SHP77 (cell line): ENCODE measurements around the gene OSCAR.

Experiments
- DNase-seq, 2 experiments: peaks; one replicate each; lab custom pipeline; 2025; lab: John Stamatoyannopoulos, UW

The OSCAR gene

GRCh38 chr19:54094426-54095000 lies 6.1 kb downstream of the OSCAR start:
- DNase-seq = no peak

GRCh38 chr19:54084410-54084809 lies 16.2 kb downstream of the OSCAR start:
- DNase-seq = no peak

- DNase-seq = no peak
Measured at GRCh38 chr19:54081032-54081431, 19.6 kb downstream of the OSCAR start, which contains the start of gene TARM1. TARM1 (minus strand) TSS chr19:54081365; CDS start chr19:54081340, 25 bp downstream.

DNA sequence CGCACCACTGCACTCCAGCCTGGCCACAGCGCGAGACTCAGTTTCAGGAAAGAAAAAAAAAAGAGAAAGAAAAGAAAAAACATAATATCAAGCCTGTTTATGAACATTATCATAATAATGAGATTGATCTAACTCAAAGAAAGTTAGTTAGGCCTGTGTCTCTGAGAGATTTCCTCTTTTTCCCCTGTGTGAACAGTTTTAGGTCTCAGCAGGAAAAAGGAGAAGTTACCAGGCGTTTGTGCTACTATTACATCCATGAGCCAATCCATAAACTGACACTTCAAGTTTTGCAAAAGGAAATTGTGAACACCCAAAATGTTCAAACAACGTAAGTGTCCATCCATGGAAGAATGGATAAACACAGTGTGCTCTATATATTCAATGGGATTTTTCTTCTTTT lies 23.3 kb downstream of the OSCAR start:
- no peak for DNase-seq

DNA sequence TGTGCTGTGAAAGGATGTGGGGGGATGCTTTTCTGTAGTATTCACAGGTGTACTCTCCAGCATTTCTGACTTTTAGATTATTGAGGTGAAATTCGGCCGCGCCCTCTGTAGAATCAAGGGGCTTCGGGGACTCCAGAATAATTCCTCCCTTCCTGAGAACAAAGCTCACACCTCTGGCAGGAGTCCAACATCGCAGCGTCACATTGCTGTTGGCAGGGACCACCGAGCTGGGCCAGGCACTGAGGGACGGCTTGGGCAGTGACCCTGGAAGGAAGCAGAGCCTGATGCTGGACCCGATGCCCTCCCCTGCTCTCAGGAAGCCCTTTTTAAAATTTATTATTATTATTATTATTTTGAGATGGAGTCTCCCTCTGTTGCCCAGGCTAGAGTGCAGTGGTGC lies 25.8 kb downstream of the OSCAR start:
- DNase-seq = no peak

DNA sequence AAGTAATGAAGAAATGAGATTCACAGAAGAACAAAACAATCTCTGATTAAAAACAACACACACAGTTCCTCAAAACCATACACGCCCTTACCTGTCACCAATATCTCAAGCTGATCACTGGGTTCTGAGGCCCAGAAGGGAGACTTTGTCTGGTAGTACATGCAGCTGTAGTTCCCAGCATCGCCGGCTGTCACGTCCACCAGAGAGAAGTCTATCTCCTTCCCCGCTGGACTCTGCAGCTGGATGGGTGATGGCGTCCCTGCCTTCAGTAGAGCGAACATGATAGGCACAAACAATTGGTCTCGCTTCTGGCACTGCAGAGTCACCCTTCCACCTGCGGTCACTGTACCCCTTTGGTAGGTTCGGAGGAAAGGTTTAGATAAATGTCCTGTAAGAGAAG lies 26.8 kb downstream of the OSCAR start:
- DNase-seq = no peak

- DNase-seq = no peak
Measured at GRCh38 chr19:54069470-54069869, 31.1 kb downstream of the OSCAR start.

- no peak for DNase-seq
Measured at GRCh38 chr19:54063350-54064116, 37.1 kb downstream of the OSCAR start, which contains the start of gene VSTM1. VSTM1 (minus strand) TSS chr19:54063897; CDS start chr19:54063777, 120 bp downstream.

GRCh38 chr19:54062643-54063042 lies 38.0 kb downstream of the OSCAR start:
- DNase-seq = no peak

DNA sequence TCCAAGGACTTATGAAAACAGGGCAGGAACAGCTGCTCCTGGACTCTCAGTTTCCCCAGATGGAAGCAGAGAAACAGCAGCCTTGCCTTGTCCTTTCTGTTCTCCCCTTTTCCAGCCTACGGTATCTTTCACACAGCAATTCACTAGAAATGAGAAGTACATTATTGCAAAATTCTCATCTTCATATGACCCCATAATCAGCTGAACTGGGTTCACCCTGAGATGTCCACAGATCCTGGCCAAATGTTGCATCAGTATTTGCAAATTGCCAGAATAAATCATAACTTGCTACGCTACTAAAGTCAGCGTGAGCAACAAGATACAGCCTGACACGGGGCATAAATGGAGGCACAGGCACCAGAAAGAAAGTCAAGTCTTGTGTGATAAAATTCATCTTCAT lies 53.0 kb downstream of the OSCAR start:
- no peak for DNase-seq

DNA sequence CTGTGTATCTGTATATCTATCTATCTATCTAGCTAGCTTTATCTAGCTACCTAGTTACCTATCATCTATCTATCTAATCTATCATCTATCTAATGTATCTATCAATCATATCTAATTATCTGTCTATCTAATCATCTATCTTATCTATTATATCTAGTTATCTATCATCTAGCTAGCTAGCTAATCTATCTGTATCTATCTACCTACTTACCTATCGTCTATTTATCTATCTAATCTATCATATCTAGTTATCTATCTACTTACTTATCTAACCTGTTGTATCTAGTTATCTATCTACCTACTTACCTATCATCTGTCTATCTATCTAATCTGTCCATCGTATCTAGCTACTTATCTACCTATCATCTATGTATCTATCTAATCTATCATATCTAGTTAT lies 54.8 kb downstream of the OSCAR start:
- DNase-seq = no peak
